Stimulated activated naive B cell treated with anti-CD40 and anti-IgM and Interleukin-4, amounts not matched to agents 10 μg/mL and 1 μg/mL and 100 μg/mL, for 72 hours (primary cell): ENCODE measurements around the gene NCAM1.

Source experiments
- ATAC-seq, 2 donors: fragments of 150-1000 bp; cut with Tn5 transposase; replicated peaks; 2 replicates each; pipeline ENCODE4 v1.10.0; 2021; ENCODE audit warnings: moderate library complexity in 1 of 2
- DNase-seq: peaks from one replicate; pipeline ENCODE4 v3.0.0; 2021
- H3K27ac Mint-ChIP-seq: one replicate; pipeline ENCODE4 v1.8.0; 2022; ENCODE audit warnings: mild to moderate bottlenecking, mixed read lengths
- H3K27me3 Mint-ChIP-seq, 2 donors: one replicate each; pipeline ENCODE4 v1.8.0; 2022; ENCODE audit warnings: mixed read lengths in 2 of 2
- H3K36me3 Mint-ChIP-seq, 2 donors: one replicate each; pipeline ENCODE4 v1.8.0; 2022; ENCODE audit warnings: mixed read lengths in 2 of 2, mild to moderate bottlenecking in 1 of 2
- H3K4me1 Mint-ChIP-seq, 2 donors: one replicate each; pipeline ENCODE4 v1.8.0; 2022; ENCODE audit warnings: mixed read lengths in 2 of 2, mild to moderate bottlenecking in 1 of 2
- H3K4me3 Mint-ChIP-seq, 2 donors: one replicate each; pipeline ENCODE4 v1.8.0; 2022; ENCODE audit warnings: mild to moderate bottlenecking in 2 of 2, mixed read lengths in 2 of 2, moderate library complexity in 1 of 2
- H3K9me3 Mint-ChIP-seq, 2 donors: one replicate each; pipeline ENCODE4 v1.8.0; 2022; ENCODE audit warnings: mixed read lengths in 2 of 2, mild to moderate bottlenecking in 1 of 2

The NCAM1 gene

GRCh38 chr11:112961751-112962578 is 745 bp downstream of the NCAM1 start:
- Mint-ChIP-seq H3K27me3 (peaks cover 51 to 64% of the 10 kb centered on the region in 2 donors), H3K36me3 (peaks cover 0 to 4% of the 10 kb centered on the region in 2 donors), H3K4me1 (peaks cover 12 to 15% of the 10 kb centered on the region in 2 donors), H3K4me3 (peak overlapping the region; percentile 56 to 75), H3K9me3 (no peaks in the 10 kb centered on the region), H3K27ac (peak overlapping the region; percentile 70)
- DNase-seq: no peak
- ATAC-seq: peak in 1 of 2 donors; percentile 31

GRCh38 chr11:112962579-112963367 is 1.6 kb downstream of the NCAM1 start:
- peaks cover 12 to 15% of the 10 kb centered on the region in 2 donors for H3K4me1 Mint-ChIP-seq
- H3K27me3 Mint-ChIP-seq: peaks cover 48 to 67% of the 10 kb centered on the region in 2 donors
- ATAC-seq (no peak), DNase-seq (no peak)
- H3K4me3 Mint-ChIP-seq: peak overlapping the region; percentile 56 to 73
- peak overlapping the region; percentile 28 for H3K27ac Mint-ChIP-seq
- H3K36me3 Mint-ChIP-seq: peaks cover 0 to 4% of the 10 kb centered on the region in 2 donors
- H3K9me3 Mint-ChIP-seq: no peaks in the 10 kb centered on the region

- Mint-ChIP-seq H3K4me3 (no peak overlapping the region), H3K4me1 (peaks cover 12 to 15% of the 10 kb centered on the region in 2 donors), H3K27me3 (peaks cover 41 to 62% of the 10 kb centered on the region in 2 donors), H3K9me3 (no peaks in the 10 kb centered on the region), H3K27ac (no peak overlapping the region), H3K36me3 (peaks cover 0 to 4% of the 10 kb centered on the region in 2 donors)
- ATAC-seq (no peak), DNase-seq (no peak)
Observed at GRCh38 chr11:112963368-112963955, 2.2 kb downstream of the NCAM1 start.

- Mint-ChIP-seq H3K27me3 (peaks cover 36 to 53% of the 10 kb centered on the region in 2 donors), H3K4me3 (no peak overlapping the region), H3K36me3 (peaks cover 0 to 4% of the 10 kb centered on the region in 2 donors), H3K27ac (no peak overlapping the region), H3K9me3 (no peaks in the 10 kb centered on the region), H3K4me1 (peaks cover 12 to 15% of the 10 kb centered on the region in 2 donors)
- ATAC-seq (no peak), DNase-seq (no peak)
Observed at GRCh38 chr11:112965656-112966055, 4.4 kb downstream of the NCAM1 start.

- Mint-ChIP-seq H3K4me1 (peaks cover 7 to 9% of the 10 kb centered on the region in 2 donors), H3K4me3 (no peak overlapping the region), H3K27ac (no peak overlapping the region), H3K27me3 (peaks cover 31 to 48% of the 10 kb centered on the region in 2 donors), H3K9me3 (no peaks in the 10 kb centered on the region), H3K36me3 (peaks cover 0 to 4% of the 10 kb centered on the region in 2 donors)
- DNase-seq (no peak), ATAC-seq (no peak)
Observed at GRCh38 chr11:112966561-112966960, 5.3 kb downstream of the NCAM1 start.

GRCh38 chr11:112967082-112967481 is 5.9 kb downstream of the NCAM1 start:
- ATAC-seq (no peak), DNase-seq (no peak)
- Mint-ChIP-seq H3K9me3 (no peaks in the 10 kb centered on the region), H3K27ac (no peak overlapping the region), H3K4me1 (peaks cover 5 to 6% of the 10 kb centered on the region in 2 donors), H3K27me3 (peaks cover 29 to 42% of the 10 kb centered on the region in 2 donors), H3K4me3 (no peak overlapping the region), H3K36me3 (peaks cover 0 to 2% of the 10 kb centered on the region in 2 donors)

GRCh38 chr11:112968941-112969713 is 7.9 kb downstream of the NCAM1 start:
- DNase-seq: no peak
- no peak for ATAC-seq
- Mint-ChIP-seq H3K4me3 (no peak overlapping the region), H3K27me3 (peaks cover 19 to 26% of the 10 kb centered on the region in 2 donors), H3K4me1 (no peaks in the 10 kb centered on the region), H3K36me3 (no peaks in the 10 kb centered on the region), H3K9me3 (no peaks in the 10 kb centered on the region), H3K27ac (no peak overlapping the region)

GRCh38 chr11:112971195-112971594 is 10.0 kb downstream of the NCAM1 start:
- DNase-seq (no peak), ATAC-seq (no peak)
- Mint-ChIP-seq H3K4me1 (no peaks in the 10 kb centered on the region), H3K36me3 (no peaks in the 10 kb centered on the region), H3K9me3 (no peaks in the 10 kb centered on the region), H3K4me3 (no peak overlapping the region), H3K27ac (no peak overlapping the region), H3K27me3 (peaks cover 7 to 11% of the 10 kb centered on the region in 2 donors)

- Mint-ChIP-seq H3K9me3 (no peaks in the 10 kb centered on the region), H3K4me3 (no peak overlapping the region), H3K36me3 (no peaks in the 10 kb centered on the region), H3K27ac (no peak overlapping the region), H3K4me1 (no peaks in the 10 kb centered on the region), H3K27me3 (peaks cover 7 to 10% of the 10 kb centered on the region in 2 donors)
- ATAC-seq (no peak), DNase-seq (no peak)
Observed at GRCh38 chr11:112971827-112972226, 10.6 kb downstream of the NCAM1 start.

GRCh38 chr11:112972399-112973145 is 11.4 kb downstream of the NCAM1 start:
- Mint-ChIP-seq H3K4me3 (no peak overlapping the region), H3K36me3 (no peaks in the 10 kb centered on the region), H3K9me3 (no peaks in the 10 kb centered on the region), H3K27ac (no peak overlapping the region), H3K27me3 (peaks cover 6 to 7% of the 10 kb centered on the region in 2 donors), H3K4me1 (no peaks in the 10 kb centered on the region)
- no peak for DNase-seq
- ATAC-seq: no peak

GRCh38 chr11:112975051-112975450 is 13.8 kb downstream of the NCAM1 start:
- no peaks in the 10 kb centered on the region for H3K36me3 Mint-ChIP-seq
- H3K4me1 Mint-ChIP-seq: no peaks in the 10 kb centered on the region
- no peak for DNase-seq
- no peaks in the 10 kb centered on the region for H3K9me3 Mint-ChIP-seq
- H3K4me3 Mint-ChIP-seq: no peak overlapping the region
- H3K27me3 Mint-ChIP-seq: peaks cover 0 to 2% of the 10 kb centered on the region in 2 donors
- no peak overlapping the region for H3K27ac Mint-ChIP-seq
- ATAC-seq: no peak

- Mint-ChIP-seq H3K36me3 (no peaks in the 10 kb centered on the region), H3K4me1 (no peaks in the 10 kb centered on the region), H3K27ac (no peak overlapping the region), H3K27me3 (no peaks in the 10 kb centered on the region), H3K9me3 (no peaks in the 10 kb centered on the region), H3K4me3 (no peak overlapping the region)
- DNase-seq (no peak), ATAC-seq (no peak)
Observed at GRCh38 chr11:112975493-112975892, 14.3 kb downstream of the NCAM1 start.

GRCh38 chr11:112977755-112978154 is 16.5 kb downstream of the NCAM1 start:
- Mint-ChIP-seq H3K27me3 (no peaks in the 10 kb centered on the region), H3K9me3 (peaks cover 0 to 3% of the 10 kb centered on the region in 2 donors), H3K36me3 (no peaks in the 10 kb centered on the region), H3K4me3 (no peak overlapping the region), H3K4me1 (no peaks in the 10 kb centered on the region), H3K27ac (no peak overlapping the region)
- ATAC-seq (no peak), DNase-seq (no peak)
